CD4-positive, alpha-beta T cell treated with Interleukin-10 for 1 hour (primary cell): Measurements from ENCODE around the gene CLDN7.
A peak's percentile ranks its signal among the peaks of the same experiment; 100 is the strongest.

Experiments
- DNase-seq: peaks from one replicate; pipeline ENCODE4 v3.0.0-alpha.2; 2020

CLDN7 gene

DNA sequence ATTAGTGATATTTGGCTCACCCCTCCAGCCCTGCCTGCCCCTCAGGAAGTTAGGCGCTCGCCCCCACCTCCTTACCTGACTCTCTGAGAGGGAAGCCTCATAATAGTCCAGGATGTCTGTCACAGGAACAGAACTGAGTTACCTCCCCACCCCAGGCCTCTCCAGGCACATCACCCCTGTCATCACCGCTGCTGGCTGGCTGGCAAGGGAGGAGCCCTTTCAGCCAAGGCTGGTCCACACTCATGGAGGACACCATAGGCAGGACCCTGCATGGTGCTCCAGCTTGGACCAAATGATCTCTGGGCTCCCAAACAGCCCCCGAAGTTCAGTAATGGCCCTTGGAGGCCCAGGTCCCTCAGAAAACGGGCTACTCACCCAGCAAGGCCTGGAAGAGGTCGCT lies 44.1 kb downstream of the CLDN7 start:
- DNase-seq = no peak

DNA sequence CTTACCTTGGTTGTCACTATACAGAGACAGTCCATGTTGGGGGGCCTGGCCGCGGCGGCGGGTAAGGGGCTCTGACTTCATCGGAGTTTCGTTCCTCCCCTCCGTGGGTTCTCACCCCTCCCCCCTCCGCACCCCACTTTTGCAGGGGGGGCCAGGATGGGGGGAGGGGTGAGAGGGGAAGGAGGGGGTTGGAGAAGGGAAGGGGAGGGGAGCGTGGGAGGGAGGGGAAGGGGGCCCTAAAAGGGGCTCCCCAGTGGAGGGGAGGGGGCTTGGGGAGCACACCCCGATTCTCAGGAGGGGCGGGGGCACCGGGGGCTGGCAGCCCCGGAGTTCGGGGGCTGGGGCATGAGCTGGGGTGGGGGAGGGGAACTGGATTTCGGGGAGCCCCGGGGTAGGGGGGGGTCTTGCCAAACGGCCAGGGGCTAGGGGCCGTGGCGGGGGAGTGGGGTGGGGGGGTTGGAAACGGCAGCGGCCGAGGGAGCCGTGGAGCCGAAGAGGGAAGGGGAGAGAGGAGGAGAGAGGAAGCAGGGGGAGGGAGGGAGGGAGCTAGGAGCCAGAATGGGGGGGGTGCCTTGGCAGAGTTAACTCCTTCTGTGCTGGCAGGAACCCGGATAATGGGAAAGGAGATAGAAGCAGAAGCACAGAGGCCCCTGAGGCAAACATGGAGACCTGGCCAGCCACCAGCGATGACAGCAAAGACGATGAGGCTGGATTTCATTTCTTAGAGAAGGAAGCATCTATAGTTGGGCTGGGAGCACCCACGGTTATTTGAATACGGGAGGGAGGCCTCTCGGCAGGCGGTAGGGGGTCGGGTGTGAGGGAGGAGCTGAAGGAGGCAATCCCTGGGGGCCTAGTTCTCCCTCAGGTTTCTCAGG lies 44.9 kb downstream of the CLDN7 start:
- no peak for DNase-seq

DNA sequence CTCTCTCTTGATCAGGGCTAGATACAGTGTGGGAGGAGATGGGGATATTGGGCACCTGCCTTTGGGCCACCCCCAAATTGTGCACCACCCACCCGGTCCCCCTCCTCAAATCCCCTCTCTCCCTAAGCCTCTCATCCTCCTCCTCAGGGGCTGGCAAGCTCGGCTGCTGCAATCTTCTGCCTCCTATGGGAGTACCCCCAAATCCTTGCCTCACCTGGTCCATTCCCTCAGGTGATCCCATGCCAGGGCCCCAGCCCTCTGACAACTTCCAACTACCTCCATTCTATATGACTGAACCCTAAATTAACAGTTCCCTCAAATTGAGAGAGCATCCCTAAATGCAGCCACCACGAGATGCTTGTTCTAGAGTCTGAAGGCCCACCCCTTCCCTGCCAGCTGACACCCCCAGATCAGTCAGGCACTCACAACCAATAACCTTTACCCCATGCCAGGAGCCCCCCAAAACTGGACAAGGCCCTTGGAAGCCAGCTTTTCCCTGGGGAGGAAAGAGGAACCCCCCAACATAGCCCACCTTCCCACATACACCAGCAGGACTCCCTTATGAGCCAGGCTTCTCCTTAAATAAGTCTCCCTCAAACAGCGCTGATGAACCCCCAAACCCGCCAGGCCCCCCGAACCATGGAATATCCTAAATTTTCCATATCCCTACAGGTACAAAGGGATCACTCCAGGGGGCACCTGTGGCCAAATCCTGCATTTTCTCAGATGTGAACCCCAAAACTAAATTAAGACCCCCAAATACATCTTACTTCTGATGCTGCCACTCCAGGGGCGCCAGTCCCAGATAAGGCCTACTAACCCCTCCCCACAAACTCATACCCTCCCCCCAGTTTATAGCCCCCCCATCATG lies 45.8 kb downstream of the CLDN7 start:
- no peak for DNase-seq

DNA sequence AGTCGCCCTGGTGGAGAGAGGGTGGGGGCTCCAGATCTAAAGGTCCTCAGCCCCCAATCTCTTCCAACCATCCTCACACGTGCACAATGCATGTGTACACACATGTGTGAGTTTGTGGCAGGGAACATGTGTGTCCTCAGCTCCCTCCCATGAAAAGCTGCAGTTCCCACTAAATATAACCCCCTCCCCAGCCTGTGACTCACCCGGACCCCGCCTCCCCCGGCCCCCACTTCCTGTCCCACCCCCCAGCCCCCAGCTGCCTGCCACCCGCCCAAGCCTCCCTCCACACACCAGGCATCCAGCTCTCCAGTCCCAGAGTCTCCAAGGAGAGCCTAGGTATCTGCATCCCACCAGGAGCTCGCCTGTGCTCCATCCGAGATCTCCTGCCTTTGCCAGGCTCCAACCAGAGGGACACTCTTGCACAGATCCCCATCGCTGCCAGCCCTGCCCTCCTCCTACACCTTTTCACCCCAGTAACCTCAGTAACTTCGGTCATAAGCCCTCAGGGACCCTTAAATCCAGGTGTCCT lies 46.6 kb downstream of the CLDN7 start:
- DNase-seq = no peak

DNA sequence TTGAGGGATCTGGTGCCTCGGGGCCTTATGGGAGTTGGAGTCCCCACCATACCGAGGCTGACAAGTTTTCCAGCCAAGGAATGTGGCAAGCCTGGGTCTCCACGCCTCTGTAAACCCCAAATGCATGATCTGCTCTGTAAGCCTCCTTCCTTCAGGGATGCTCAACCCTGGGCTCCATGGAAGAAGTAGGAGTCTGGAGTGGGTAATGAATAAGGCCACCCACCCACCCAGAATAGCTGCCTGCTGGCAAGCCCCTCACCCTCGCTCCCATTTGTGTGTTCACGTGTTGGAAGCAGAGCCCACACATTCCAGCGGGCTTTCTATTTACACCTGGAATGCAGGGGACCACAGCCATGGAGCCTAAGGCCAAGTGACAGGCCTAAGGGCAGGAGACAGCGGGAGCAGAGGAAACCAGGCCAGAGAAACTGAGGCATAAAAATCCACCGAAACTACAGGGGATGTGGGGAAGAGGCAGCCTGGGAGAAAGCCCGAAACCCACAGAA lies 47.1 kb downstream of the CLDN7 start:
- DNase-seq = no peak

DNA sequence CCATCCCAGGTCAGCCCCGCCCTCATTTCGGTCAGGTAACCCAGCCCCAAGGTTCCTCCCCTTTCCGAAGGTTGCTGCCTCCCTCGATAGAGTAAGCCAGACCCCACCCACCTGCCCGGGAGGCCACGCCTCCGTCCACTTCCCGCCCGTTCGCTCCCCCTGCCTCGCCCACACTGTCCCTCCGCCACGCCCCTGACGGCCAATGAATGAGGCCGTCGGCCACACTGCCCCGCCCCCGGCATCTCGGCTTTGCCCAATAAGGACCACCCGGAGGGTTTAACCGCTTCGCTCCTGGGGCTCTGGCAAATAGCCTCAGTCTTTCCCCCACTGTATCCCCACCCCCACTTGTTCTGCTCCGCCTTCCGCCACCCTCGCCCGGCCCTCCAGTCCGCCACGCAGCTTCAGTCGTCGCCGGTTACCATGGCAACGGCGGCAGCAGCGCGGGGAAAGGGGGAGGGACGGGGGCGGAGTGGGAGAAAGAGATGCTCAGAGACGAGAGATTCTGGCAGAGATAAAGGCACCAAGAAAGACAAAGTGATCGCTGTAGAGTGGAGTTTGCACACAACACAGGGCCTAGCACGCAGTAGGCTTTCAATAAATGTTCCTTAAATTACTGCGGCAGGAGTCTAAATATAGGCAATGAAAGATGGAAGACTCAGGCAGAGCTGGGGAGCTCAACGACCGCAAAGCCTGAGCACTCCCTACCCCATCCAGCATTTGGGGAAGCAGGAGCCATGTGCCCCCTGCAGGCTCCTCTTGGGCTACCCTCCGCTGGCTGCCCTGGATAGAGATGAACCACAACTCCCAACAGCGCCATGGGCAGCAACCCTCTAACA lies 47.8 kb downstream of the CLDN7 start:
- peak; percentile 100 for DNase-seq

DNA sequence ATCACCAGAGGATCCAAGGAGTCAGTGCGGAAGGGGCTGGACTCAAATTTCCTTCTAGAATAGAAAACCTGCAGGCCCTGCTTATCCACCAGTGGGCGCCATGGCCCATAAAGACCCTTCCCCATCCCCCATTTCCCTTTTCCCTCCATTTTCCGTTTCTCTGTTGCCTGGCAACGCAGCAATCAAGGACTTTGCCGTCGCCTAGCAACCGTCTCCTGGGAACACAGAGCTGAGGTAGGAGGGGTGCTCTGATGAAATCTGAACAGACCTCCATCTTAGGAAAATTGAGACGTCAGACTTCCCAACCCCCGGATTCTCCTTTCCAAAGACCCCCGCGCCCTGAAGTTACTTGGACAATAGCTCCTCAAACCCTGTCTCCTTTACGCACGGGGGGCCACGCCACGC lies 48.4 kb downstream of the CLDN7 start:
- DNase-seq = peak; percentile 91

DNA sequence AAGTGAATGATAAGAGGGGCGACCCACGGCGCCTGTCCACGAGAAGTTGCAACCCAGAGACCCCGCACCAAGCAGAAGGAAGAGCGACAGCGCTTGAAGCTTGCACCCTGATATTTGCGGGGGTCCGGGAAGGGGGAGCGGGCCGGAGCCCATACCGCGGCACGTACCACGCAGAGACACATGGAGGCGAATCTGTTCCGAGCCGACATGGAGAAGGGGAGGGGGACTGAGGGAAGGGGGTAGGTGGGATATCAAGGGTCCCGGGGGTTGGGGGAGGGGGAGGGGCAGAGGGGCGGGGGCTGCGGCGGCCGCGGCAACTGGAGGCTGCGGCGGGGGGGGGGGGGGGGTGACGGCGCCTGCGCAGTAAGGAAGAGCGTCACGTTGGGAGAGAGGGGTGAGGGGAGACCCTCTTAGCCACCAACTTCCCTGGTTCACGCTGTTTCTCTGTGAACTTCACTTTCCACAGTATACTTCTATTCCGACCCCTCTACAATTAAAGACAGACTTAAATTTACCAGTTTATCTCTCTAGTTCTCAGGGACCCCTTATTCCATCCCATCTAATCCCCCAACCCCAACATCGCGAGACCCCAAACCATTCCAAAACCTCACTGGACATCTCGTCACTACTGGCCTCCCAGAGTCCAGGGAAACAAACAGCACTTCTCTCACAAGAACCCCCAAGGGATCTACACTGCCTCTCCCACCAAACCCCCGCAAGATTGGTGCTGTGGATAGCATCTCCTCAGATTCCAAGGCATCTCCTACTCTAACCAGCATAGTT lies 50.6 kb downstream of the CLDN7 start:
- DNase-seq = no peak
